ENCODE measurements around the gene COPS2.

DNA sequence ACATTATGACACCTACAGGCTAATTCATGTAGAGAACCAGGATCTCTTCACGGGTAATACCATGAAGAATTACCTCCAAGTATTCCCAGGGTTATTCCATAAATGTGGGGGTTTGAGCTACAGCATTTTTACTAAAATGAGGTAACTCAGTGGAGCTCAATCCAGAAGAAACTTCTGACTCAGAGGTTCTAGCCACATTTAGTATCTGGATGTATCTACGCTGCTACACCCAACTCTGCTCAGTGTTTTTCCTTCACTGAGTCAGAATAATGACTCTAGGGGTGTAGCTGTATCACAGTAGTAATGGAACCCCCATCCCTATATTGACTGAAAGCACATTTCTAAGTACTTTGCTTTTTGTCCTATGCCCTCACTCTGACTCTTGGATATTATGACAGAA is 52.4 kb downstream of the COPS2 start:
- TF ChIP-seq, protein P1, sequence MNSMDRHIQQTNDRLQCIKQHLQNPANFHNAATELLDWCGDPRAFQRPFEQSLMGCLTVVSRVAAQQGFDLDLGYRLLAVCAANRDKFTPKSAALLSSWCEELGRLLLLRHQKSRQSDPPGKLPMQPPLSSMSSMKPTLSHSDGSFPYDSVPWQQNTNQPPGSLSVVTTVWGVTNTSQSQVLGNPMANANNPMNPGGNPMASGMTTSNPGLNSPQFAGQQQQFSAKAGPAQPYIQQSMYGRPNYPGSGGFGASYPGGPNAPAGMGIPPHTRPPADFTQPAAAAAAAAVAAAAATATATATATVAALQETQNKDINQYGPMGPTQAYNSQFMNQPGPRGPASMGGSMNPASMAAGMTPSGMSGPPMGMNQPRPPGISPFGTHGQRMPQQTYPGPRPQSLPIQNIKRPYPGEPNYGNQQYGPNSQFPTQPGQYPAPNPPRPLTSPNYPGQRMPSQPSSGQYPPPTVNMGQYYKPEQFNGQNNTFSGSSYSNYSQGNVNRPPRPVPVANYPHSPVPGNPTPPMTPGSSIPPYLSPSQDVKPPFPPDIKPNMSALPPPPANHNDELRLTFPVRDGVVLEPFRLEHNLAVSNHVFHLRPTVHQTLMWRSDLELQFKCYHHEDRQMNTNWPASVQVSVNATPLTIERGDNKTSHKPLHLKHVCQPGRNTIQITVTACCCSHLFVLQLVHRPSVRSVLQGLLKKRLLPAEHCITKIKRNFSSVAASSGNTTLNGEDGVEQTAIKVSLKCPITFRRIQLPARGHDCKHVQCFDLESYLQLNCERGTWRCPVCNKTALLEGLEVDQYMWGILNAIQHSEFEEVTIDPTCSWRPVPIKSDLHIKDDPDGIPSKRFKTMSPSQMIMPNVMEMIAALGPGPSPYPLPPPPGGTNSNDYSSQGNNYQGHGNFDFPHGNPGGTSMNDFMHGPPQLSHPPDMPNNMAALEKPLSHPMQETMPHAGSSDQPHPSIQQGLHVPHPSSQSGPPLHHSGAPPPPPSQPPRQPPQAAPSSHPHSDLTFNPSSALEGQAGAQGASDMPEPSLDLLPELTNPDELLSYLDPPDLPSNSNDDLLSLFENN (IDR thresholded peaks at IDR 0.05; ENCODE audit: low read depth in 2 of 2, low read length in 2 of 2): no peak
- TF ChIP-seq SMARCA4 (IDR thresholded peaks at IDR 0.05) (no peak), ZNF551 (CRISPR knock-in tag; IDR thresholded peaks at IDR 0.05) (no peak), ZNF449 (CRISPR knock-in tag; IDR thresholded peaks at IDR 0.05) (no peak), POLR2A (conservative IDR thresholded peaks at IDR 0.05) (no peak), RBBP5 (IDR thresholded peaks at IDR 0.05; ENCODE audit: borderline replicate concordance, insufficient read depth, low read length, poor library complexity, severe bottlenecking) (no peak), ZNF274 (IDR thresholded peaks at IDR 0.05; ENCODE audit: borderline replicate concordance, low read depth, low read length) (no peak)
- TF ChIP-seq, protein P2, sequence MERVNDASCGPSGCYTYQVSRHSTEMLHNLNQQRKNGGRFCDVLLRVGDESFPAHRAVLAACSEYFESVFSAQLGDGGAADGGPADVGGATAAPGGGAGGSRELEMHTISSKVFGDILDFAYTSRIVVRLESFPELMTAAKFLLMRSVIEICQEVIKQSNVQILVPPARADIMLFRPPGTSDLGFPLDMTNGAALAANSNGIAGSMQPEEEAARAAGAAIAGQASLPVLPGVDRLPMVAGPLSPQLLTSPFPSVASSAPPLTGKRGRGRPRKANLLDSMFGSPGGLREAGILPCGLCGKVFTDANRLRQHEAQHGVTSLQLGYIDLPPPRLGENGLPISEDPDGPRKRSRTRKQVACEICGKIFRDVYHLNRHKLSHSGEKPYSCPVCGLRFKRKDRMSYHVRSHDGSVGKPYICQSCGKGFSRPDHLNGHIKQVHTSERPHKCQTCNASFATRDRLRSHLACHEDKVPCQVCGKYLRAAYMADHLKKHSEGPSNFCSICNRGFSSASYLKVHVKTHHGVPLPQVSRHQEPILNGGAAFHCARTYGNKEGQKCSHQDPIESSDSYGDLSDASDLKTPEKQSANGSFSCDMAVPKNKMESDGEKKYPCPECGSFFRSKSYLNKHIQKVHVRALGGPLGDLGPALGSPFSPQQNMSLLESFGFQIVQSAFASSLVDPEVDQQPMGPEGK (CRISPR knock-in tag; IDR thresholded peaks at IDR 0.05; ENCODE audit: borderline replicate concordance): no peak
